Activated T-cell treated with anti-CD3 and anti-CD28 coated beads, Interleukin-2, amount 50 U/mL, for 1 hour (primary cell): Measurements from ENCODE around the gene SLC6A13.

Experiments used
- DNase-seq: peaks from one replicate; pipeline ENCODE4 v3.0.0-alpha.2; 2020

The SLC6A13 gene

DNA sequence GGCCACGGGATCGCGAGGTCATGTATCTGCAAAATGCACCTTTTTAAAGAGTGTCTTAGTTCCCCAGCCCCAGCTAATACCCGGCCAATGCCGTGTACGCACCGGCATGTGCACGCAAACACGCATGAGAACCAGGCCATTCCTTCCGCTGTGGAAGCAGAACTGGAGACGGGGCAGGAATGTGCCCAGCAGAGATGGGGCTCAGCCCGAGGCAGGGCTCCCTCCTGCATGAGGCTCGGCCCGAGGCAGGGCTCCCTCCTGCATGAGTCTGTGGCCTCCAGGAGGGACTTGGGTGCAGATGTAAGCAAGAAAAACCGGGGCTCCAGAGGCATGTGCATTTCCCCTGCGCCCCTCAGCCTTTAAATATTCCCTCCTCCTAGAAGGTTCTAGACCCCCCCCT is 86.9 kb downstream of the SLC6A13 start:
- DNase-seq, result no peak

GRCh38 chr12:175250-175649 is 87.4 kb downstream of the SLC6A13 start:
- DNase-seq, result no peak

DNA sequence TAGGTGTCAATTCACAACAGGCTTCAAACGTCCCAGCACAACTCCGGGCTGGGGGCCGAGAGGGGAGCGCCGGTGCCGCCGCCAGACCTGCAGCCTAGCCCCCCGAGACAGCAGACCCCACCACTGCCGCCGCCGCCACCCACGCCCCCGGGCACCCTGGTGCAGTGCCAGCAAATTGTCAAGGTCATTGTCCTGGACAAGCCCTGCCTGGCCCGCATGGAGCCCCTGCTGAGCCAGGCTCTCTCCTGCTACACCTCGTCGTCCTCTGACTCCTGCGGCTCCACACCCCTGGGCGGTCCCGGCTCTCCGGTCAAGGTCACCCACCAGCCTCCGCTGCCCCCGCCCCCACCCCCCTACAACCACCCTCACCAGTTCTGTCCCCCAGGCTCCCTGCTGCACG is 88.0 kb downstream of the SLC6A13 start:
- no peak for DNase-seq

DNA sequence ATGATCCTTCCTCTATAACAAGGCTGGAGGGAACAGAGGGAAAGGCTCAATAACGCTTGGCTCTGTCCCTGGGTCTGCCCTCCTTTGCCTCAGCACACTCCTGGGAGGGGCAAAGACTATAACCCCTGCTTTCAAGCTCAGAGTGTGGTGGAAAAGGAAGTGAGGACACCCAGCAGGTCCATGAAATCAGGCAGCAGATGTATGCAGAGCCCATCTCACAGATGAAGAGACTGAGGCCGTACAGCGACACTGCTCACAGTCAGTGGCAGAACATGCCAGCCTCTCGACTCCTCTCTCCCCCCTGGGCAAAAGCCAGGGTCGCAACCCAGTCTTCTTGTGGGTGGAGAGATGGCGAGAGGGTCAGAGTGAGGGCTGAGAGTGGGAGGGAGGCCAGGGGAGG is 88.5 kb downstream of the SLC6A13 start:
- no peak for DNase-seq

DNA sequence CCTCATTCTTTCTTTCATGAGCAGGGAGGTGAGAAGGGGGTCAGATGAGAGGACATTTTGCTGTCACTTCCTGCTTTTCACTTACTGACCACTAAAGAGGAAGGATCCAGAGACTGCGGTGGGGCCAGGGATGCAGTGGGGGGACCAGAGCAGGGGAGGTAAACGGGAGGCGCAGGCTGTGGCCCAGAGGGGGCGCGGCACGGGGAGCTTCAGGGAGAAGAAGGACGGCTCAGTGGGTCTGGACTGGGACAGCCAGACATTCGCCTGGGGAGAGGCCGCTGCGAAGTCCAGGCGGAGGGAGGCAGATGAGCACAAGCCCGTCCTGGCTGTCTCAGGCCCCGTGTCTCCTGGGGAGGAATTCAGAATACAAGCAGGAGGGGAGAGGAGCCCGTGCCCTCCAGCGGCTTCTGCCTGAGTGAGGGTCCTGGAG is 89.9 kb downstream of the SLC6A13 start:
- no peak for DNase-seq

DNA sequence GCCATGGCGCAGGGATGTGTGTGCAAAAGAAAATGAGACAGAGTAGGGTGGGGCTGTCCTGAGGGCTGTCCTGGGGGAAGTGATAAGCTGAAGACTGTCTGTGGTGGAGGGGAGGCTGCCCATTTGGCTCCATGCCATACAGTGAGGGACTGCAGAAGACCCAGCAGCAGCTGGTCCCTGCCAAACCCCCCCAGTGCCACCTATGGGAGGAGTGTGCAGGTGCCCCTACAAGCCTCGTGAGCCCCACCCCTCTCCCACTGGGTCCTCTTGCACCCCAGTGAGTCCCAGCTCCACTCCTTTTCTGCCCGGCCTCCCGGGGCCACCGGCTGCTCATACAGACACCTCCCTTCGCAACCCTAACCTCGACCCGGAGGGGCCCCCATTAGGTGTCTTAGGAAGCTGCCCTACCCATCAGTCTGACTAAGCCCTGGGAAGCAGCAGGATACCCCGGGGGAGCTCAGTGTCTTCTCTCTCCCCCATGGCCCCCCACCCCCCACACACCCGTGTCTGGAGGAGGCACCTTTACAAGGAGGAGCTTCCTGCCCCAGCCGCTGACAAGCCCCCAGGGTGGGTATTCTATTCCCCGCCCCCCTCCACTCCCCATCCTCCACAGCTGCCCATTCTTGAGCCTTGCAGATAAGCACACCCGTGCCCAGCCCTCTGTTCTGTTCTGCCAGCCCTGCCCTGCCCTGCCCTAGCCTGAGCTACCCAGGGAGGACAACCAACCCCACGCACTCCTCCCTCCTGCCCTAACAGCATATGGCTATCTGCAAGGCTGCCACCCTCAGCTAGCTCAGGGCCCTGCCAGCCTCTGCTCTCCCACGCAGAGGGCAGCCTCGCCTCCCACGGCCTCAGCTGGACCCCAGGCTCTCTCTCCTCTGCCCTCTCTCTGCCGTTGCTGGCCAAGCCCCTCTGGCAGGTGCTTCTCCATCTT is 90.6 kb downstream of the SLC6A13 start:
- DNase-seq, result no peak

- no peak for DNase-seq
Measured at GRCh38 chr12:171276-171675, 91.4 kb downstream of the SLC6A13 start.
